HEK293 (cell line): ENCODE measurements around the gene KCNQ1.

Experiments used
- CTCF ChIP-seq: fragments of 450-650 bp; formaldehyde crosslinking; IDR thresholded peaks from 2 replicates; pipeline ENCODE4 v1.5.1; 2016; ENCODE audit warnings: missing biosample characterization, missing genetic modification characterization
- KLF1 ChIP-seq: fragments of 450-650 bp; formaldehyde crosslinking; IDR thresholded peaks from 2 replicates; pipeline ENCODE4 v1.5.1; 2016; ENCODE audit warnings: missing biosample characterization, missing genetic modification characterization
- REST ChIP-seq: fragments of 450-650 bp; formaldehyde crosslinking; IDR thresholded peaks from 2 replicates; pipeline ENCODE4 v1.5.1; 2016; ENCODE audit warnings: missing biosample characterization, missing genetic modification characterization
- ZBTB49 ChIP-seq: fragments of 450-650 bp; formaldehyde crosslinking; IDR thresholded peaks from 2 replicates; pipeline ENCODE4 v1.5.1; 2016; ENCODE audit warnings: missing biosample characterization, missing genetic modification characterization, low read depth
- ZNF132 ChIP-seq: fragments of 450-650 bp; formaldehyde crosslinking; IDR thresholded peaks from 2 replicates; pipeline ENCODE4 v1.5.1; 2017; ENCODE audit warnings: missing biosample characterization, missing genetic modification characterization, borderline replicate concordance
- ZNF302 ChIP-seq: fragments of 450-650 bp; formaldehyde crosslinking; IDR thresholded peaks from 2 replicates; pipeline ENCODE4 v1.5.1; 2016; ENCODE audit warnings: missing biosample characterization, missing genetic modification characterization, low read depth
- ZNF610 ChIP-seq: fragments of 450-650 bp; formaldehyde crosslinking; IDR thresholded peaks from 2 replicates; pipeline ENCODE4 v1.5.1; 2016; ENCODE audit warnings: missing biosample characterization, missing genetic modification characterization, borderline replicate concordance
- ZSCAN5A ChIP-seq: fragments of 450-650 bp; formaldehyde crosslinking; IDR thresholded peaks from 2 replicates; pipeline ENCODE4 v1.5.1; 2016; ENCODE audit warnings: missing biosample characterization, missing genetic modification characterization

GRCh38 chr11:2674658-2675131, 229.9 kb downstream of the KCNQ1 start:
- TF ChIP-seq KLF1 (tag by site-specific recombination) (no peak), CTCF (tag by site-specific recombination) (no peak), ZNF302 (tag by site-specific recombination) (no peak), ZNF132 (tag by site-specific recombination) (no peak), ZNF610 (tag by site-specific recombination) (no peak), ZSCAN5A (tag by site-specific recombination) (no peak), ZBTB49 (tag by site-specific recombination) (no peak), REST (tag by site-specific recombination) (no peak)
